Hepatic stellate cell (primary cell): ENCODE results near the gene TSPOAP1.
A peak's percentile ranks its signal among the peaks of the same experiment; 100 is the strongest.

Source experiments
- DNase-seq: peaks from one replicate; pipeline ENCODE4 v3.0.0; 2011; ENCODE audit warnings: low spot score

The TSPOAP1 gene

GRCh38 chr17:58316260-58316960 lies 12.2 kb downstream of the TSPOAP1 start:
- no peak for DNase-seq

GRCh38 chr17:58315750-58316149 lies 12.8 kb downstream of the TSPOAP1 start:
- no peak for DNase-seq

- no peak for DNase-seq
Observed at GRCh38 chr17:58315281-58315711, 13.3 kb downstream of the TSPOAP1 start.

- no peak for DNase-seq
Observed at GRCh38 chr17:58314706-58315015, 13.9 kb downstream of the TSPOAP1 start.

GRCh38 chr17:58313815-58314705 lies 14.5 kb downstream of the TSPOAP1 start:
- DNase-seq, result no peak

GRCh38 chr17:58312829-58313228 lies 15.8 kb downstream of the TSPOAP1 start:
- no peak for DNase-seq

- DNase-seq, result no peak
Observed at GRCh38 chr17:58312021-58312630, 16.5 kb downstream of the TSPOAP1 start.

GRCh38 chr17:58311429-58311894 lies 17.1 kb downstream of the TSPOAP1 start:
- no peak for DNase-seq

- no peak for DNase-seq
Observed at GRCh38 chr17:58310511-58311428, 17.8 kb downstream of the TSPOAP1 start.

GRCh38 chr17:58309918-58310259 lies 18.7 kb downstream of the TSPOAP1 start:
- DNase-seq, result no peak

GRCh38 chr17:58308985-58309917 lies 19.3 kb downstream of the TSPOAP1 start:
- DNase-seq, result no peak

- no peak for DNase-seq
Observed at GRCh38 chr17:58308173-58308984, 20.2 kb downstream of the TSPOAP1 start.

- peak; percentile 6 for DNase-seq
Observed at GRCh38 chr17:58307468-58308172, 21.0 kb downstream of the TSPOAP1 start.

- no peak for DNase-seq
Observed at GRCh38 chr17:58306131-58306951, 22.3 kb downstream of the TSPOAP1 start.

- DNase-seq, result no peak
Observed at GRCh38 chr17:58305626-58306025, 23.0 kb downstream of the TSPOAP1 start.

GRCh38 chr17:58304750-58305486 lies 23.7 kb downstream of the TSPOAP1 start:
- peak; percentile 5 for DNase-seq

GRCh38 chr17:58303971-58304749 lies 24.4 kb downstream of the TSPOAP1 start:
- peak; percentile 64 for DNase-seq
